ENCODE measurements around the gene APCDD1L. TPM values are rescaled to one million over a fixed set of nuclear protein-coding genes. Genes with fewer than 3 reads are reported as not detected.
"Not testable (repeated sequence)": the region's sequence is repeated elsewhere in the genome, so short reads cannot be mapped to it uniquely, and the experiment has no call there.

APCDD1L gene
- total RNA-seq, 1 donor from 2014 or later: not detected

DNA sequence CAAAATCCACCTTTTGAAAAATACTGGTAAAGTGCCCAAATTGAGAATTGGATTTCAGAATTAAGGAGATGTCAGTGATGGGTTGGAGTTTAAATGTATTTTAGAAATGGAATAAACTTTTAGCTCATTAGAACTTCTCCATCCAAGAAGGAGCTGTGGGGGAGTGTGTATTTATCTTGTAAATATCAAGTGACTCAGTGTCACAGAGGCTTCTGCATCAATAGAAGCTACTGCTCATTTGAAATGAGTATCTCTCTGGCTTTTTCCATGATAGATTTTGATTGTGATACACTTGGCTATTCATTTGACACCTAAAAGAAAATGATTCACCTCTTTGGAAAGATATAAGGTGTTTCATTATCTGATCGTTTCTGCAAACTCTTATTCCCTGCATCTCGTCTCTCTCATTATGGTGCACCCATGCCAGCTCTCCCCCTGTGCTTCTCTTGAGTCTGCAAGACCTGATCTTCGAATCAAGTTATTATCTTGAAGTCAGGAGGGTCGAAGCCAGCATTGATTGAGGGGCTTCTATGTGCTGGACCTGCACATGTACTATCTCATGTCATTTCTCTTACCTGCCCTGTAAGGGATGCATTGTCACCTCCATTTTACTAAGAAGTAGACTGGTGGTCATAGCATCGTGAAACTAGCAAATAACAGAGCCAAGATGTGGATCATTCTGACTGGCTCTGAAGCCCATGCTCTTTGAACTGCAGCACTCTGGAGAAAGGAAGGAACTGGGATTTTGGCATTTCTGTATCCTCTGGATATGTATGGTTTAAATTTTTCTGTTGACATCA, 96.0 kb downstream of the APCDD1L start:
- intact Hi-C loops (cut with micrococcal nuclease): no loop called here

DNA sequence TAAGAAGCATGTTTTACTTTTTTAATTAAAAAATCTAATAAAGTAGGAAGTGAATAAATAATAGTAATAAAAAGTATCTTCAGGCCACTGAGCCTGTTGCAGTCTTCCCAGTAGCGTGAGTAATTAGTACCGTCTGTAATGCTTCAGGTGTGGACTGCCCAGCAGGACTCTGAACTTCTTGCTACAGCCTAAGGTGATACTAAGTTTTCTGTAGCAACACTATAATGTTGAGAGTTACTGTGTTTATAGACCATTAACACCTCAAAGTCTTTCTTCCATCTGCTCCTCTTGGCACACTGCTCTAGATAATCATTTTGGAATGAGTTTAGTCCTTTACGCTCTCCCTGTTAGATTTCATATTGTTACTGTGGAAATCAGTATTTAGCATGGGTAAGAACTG, 97.8 kb downstream of the APCDD1L start:
- intact Hi-C loops (cut with micrococcal nuclease): no loop called here

DNA sequence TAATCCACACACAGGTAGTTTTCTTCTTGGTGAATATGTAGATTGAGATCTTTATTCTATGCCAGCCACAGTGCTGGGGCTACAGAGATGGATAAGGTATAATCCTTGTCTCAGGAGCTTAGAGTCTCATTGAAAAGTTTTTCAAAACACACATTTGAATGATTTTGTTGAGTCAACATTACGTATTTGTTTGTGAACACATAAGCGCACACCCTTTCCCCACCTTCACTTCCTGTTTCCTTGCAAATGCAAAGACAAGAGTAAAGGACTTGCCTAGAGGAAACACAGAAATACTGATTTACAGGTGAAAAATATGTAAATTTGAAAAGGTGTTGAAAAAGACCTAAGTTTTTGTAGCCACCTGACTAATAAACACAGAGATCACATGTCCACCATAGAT, 98.4 kb downstream of the APCDD1L start:
- intact Hi-C loops (cut with micrococcal nuclease): no loop called here

DNA sequence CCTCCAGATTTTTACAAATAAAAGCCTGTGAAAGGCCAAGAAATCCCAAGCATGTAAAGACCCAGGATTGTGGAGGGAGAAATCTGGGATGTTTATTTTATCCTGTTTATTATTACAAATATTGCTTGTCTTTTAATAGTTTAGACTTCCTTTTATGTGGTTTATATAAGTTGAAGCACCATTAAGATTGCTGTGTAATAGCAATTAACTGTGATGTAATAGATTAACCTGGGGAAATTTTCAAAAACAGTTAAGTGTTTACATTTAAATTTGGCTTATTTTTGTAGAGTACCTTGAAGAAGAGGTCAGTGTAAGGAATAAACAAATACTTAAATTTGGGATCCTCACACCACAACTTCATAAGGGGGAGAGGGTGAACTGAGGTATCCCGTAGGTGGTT, 99.1 kb downstream of the APCDD1L start:
- intact Hi-C loops (cut with micrococcal nuclease): no loop called here

DNA sequence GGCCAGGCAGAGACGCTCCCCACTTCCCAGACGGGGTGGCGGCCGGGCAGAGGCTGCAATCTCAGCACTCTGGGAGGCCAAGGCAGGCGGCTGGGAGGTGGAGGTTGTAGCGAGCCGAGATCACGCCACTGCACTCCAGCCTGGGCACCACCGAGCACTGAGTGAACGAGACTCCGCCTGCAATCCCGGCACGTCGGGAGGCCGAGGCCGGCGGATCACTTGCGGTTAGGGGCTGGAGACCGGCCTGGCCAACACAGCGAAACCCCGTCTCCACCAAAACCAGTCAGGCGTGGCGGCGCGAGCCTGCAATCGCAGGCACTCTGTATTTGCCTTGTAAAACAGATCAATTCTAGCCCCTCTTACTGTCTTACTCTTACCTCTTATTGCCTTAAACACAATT, 100.4 kb downstream of the APCDD1L start:
- intact Hi-C loops (cut with micrococcal nuclease): not testable (repeated sequence)

DNA sequence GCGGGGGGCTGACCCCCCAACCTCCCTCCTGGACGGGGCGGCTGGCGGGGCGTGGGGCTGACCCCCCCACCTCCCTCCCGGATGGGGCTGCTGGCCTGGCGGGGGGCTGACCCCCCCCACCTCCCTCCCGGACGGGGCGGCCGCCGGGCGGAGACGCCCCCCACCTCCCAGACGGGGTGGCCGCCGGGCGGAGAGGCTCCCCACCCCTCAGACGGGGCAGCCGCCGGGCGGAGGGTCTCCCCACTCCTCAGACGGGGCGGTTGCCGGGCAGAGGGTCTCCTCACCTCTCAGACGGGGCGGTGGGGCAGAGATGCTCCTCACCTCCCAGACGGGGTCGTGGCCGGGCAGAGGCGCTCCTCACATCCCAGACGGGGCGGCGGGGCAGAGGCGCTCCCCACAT, 101.0 kb downstream of the APCDD1L start:
- intact Hi-C loops (cut with micrococcal nuclease): not testable (repeated sequence)

Other genes starting within 250 kb of the APCDD1L start
- gene RAB22A, start 205.7 kb downstream of the APCDD1L start, total RNA-seq: 15.8 and 16.6 TPM in 2 replicates
- 29.0 and 33.0 TPM in 2 replicates for gene VAPB, start 126.2 kb downstream of the APCDD1L start, total RNA-seq
- gene STX16, start 135.9 kb upstream of the APCDD1L start, total RNA-seq: 119 and 126 TPM in 2 replicates
- 26.0 and 26.7 TPM in 2 replicates for gene NPEPL1, start 177.4 kb upstream of the APCDD1L start, total RNA-seq